DOHH2 (cell line): ENCODE measurements around the gene IKZF2.

Source experiments
- EZH2phosphoT487 ChIP-seq: fragments of 200-600 bp; sonication (generic); IDR thresholded peaks from 2 replicates; pipeline ENCODE4 v1.6.1; 2017; ENCODE audit warnings: borderline replicate concordance, mild to moderate bottlenecking, antibody characterized with exemption, low read length, moderate library complexity, mixed read lengths
- TF ChIP-seq, protein P1 (sequence below): fragments of 200-600 bp; sonication (generic); IDR thresholded peaks from one replicate; pipeline ENCODE4 v1.5.1; 2014; ENCODE audit warnings: antibody characterized with exemption, mild to moderate bottlenecking, low read depth, low read length; ENCODE audit not compliant: poor library complexity, severe bottlenecking

DNA sequence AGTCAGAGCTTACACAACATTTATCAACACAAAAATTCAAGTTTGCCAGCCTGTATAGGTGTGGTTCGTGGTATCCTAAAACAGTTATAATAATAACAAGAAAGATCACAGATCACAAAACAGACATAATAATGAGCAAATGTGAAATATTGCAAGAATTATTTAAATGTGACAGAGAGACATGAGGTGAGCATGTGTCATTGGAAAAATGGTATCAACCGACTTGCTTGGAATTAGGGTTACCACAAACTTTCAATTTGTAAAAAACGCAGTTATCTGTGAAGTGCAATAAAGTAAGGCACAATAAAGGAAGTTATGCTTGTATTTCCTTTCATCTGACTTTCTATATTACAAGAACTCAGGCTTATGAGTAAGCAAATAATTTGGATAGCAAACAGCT lies 116.8 kb downstream of the IKZF2 start:
- TF ChIP-seq EZH2phosphoT487: no peak
- TF ChIP-seq, protein P1, sequence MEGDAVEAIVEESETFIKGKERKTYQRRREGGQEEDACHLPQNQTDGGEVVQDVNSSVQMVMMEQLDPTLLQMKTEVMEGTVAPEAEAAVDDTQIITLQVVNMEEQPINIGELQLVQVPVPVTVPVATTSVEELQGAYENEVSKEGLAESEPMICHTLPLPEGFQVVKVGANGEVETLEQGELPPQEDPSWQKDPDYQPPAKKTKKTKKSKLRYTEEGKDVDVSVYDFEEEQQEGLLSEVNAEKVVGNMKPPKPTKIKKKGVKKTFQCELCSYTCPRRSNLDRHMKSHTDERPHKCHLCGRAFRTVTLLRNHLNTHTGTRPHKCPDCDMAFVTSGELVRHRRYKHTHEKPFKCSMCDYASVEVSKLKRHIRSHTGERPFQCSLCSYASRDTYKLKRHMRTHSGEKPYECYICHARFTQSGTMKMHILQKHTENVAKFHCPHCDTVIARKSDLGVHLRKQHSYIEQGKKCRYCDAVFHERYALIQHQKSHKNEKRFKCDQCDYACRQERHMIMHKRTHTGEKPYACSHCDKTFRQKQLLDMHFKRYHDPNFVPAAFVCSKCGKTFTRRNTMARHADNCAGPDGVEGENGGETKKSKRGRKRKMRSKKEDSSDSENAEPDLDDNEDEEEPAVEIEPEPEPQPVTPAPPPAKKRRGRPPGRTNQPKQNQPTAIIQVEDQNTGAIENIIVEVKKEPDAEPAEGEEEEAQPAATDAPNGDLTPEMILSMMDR: no peak
